Neural progenitor cell (in vitro differentiated cells): ENCODE results near the gene EDRF1.

Source experiments
- EZH2 ChIP-seq: fragments of 200-600 bp; sonication (generic); IDR thresholded peaks from 2 replicates; pipeline ENCODE4 v1.6.1; 2017; ENCODE audit warnings: antibody characterized with exemption, mild to moderate bottlenecking, moderate library complexity
- EZH2phosphoT487 ChIP-seq: fragments of 200-600 bp; sonication (generic); IDR thresholded peaks from 2 replicates; pipeline ENCODE4 v1.6.1; 2017; ENCODE audit warnings: antibody characterized with exemption
- TF ChIP-seq, protein P1 (sequence below): fragments of 200-600 bp; sonication (generic); IDR thresholded peaks from 2 replicates; pipeline ENCODE4 v1.5.1; 2017; ENCODE audit warnings: antibody characterized with exemption, mild to moderate bottlenecking

DNA sequence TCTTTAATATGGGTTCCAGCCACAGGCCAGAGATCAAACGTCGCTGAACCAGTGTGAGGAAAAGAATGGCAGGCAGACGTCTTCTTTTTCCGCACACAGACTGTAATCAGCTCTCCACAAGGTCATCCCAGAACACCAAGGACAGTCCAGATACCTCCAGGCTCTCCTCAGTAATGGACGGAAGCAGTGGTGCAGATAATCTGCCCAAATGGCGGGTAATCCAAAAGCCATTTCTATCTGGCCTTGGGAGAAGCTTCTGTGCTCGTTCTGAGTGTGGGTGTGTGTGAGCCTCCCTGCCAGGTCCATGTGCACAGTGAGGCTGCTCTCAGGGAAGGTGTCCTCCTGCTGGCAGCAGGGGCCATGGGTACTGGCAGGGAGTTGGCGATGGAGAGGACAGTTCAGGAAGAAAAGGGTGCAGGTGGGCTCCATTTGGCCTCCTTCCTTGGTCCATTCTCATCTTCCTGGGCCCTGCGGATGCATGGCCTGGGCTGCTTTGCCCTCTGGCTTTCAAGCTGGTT lies 21.0 kb upstream of the EDRF1 start:
- TF ChIP-seq, protein P1, sequence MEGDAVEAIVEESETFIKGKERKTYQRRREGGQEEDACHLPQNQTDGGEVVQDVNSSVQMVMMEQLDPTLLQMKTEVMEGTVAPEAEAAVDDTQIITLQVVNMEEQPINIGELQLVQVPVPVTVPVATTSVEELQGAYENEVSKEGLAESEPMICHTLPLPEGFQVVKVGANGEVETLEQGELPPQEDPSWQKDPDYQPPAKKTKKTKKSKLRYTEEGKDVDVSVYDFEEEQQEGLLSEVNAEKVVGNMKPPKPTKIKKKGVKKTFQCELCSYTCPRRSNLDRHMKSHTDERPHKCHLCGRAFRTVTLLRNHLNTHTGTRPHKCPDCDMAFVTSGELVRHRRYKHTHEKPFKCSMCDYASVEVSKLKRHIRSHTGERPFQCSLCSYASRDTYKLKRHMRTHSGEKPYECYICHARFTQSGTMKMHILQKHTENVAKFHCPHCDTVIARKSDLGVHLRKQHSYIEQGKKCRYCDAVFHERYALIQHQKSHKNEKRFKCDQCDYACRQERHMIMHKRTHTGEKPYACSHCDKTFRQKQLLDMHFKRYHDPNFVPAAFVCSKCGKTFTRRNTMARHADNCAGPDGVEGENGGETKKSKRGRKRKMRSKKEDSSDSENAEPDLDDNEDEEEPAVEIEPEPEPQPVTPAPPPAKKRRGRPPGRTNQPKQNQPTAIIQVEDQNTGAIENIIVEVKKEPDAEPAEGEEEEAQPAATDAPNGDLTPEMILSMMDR = no peak
- no peak for TF ChIP-seq EZH2
- no peak for TF ChIP-seq EZH2phosphoT487
